Naive thymus-derived CD4-positive, alpha-beta T cell (primary cell): Measurements from ENCODE around the gene XAGE2. TPM values are rescaled to one million over a fixed set of nuclear protein-coding genes. Genes with fewer than 3 reads are reported as not detected.

Experiments
- ATAC-seq: fragments of 150-1000 bp; cut with Tn5 transposase; 2 replicates; pipeline ENCODE4 v1.10.0; 2021; ENCODE audit warnings: mild to moderate bottlenecking, moderate library complexity
- CTCF ChIA-PET: fragments of 350-600 bp; sonication (Branson Sonifier 250); formaldehyde crosslinking; loops from one replicate; lab custom pipeline; 2021; ENCODE audit warnings: antibody characterized with exemption; lab: Charles Lee
- POLR2A ChIA-PET: fragments of 350-600 bp; sonication (Branson Sonifier 250); formaldehyde crosslinking; loops from one replicate; lab custom pipeline; 2021; ENCODE audit warnings: antibody characterized with exemption, inconsistent platforms; lab: Charles Lee
- DNase-seq, 9 donors: peaks; one replicate each; pipeline versions ENCODE4 v3.0.0 to v3.0.0-alpha.2; 2020 to 2022; ENCODE audit warnings: mixed read lengths in 1 of 9
- H3K27ac ChIP-seq: one replicate; pipeline ENCODE4 v1.7.0; 2013; ENCODE audit warnings: mild to moderate bottlenecking, low read depth, low read length, moderate library complexity
- H3K27me3 ChIP-seq, 2 donors: one replicate each; pipeline ENCODE4 v1.7.0; 2013; ENCODE audit warnings: low read length in 2 of 2, mild to moderate bottlenecking in 2 of 2, moderate library complexity in 2 of 2; ENCODE audit not compliant: control insufficient read depth in 2 of 2, insufficient read depth in 2 of 2
- H3K36me3 ChIP-seq, 3 experiments: 1 replicate in 2 of 3; 2 replicates in 1 of 3; pipeline ENCODE4 v1.7.0; 2013; ENCODE audit warnings: low read length in 3 of 3, mild to moderate bottlenecking in 3 of 3, moderate library complexity in 1 of 3; ENCODE audit not compliant: insufficient read depth in 3 of 3, control insufficient read depth in 2 of 3
- H3K4me1 ChIP-seq, 2 donors: one replicate each; pipeline ENCODE4 v1.7.0; 2013; ENCODE audit warnings: low read length in 2 of 2, mild to moderate bottlenecking in 2 of 2, moderate library complexity in 1 of 2; ENCODE audit not compliant: control insufficient read depth in 2 of 2, insufficient read depth in 2 of 2
- H3K4me3 ChIP-seq: 2 replicates; pipeline ENCODE4 v1.7.0; 2013; ENCODE audit warnings: mild to moderate bottlenecking, low read length
- H3K9me3 ChIP-seq, 3 experiments: 1 replicate in 2 of 3; 2 replicates in 1 of 3; pipeline ENCODE4 v1.7.0; 2013; ENCODE audit warnings: low read length in 3 of 3; ENCODE audit not compliant: control insufficient read depth in 2 of 3
- H3K27ac Mint-ChIP-seq, 9 donors: one replicate each; pipeline ENCODE4 v1.8.0; 2020 to 2022; ENCODE audit warnings: mixed read lengths in 9 of 9, mild to moderate bottlenecking in 8 of 9, moderate library complexity in 5 of 9, inconsistent platforms in 2 of 9
- H3K27me3 Mint-ChIP-seq, 5 donors: one replicate each; pipeline ENCODE4 v1.8.0; 2021 to 2022; ENCODE audit warnings: mixed read lengths in 5 of 5, mild to moderate bottlenecking in 1 of 5
- H3K36me3 Mint-ChIP-seq, 5 donors: one replicate each; pipeline ENCODE4 v1.8.0; 2020 to 2022; ENCODE audit warnings: mixed read lengths in 5 of 5, mild to moderate bottlenecking in 3 of 5, inconsistent platforms in 1 of 5
- H3K4me1 Mint-ChIP-seq, 7 donors: one replicate each; pipeline ENCODE4 v1.8.0; 2020 to 2022; ENCODE audit warnings: mixed read lengths in 7 of 7, mild to moderate bottlenecking in 3 of 7, inconsistent platforms in 1 of 7
- H3K4me3 Mint-ChIP-seq, 10 donors: one replicate each; pipeline ENCODE4 v1.8.0; 2020 to 2022; ENCODE audit warnings: mild to moderate bottlenecking in 10 of 10, mixed read lengths in 10 of 10, moderate library complexity in 6 of 10, inconsistent platforms in 2 of 10
- H3K9me3 Mint-ChIP-seq, 11 donors: one replicate each; pipeline ENCODE4 v1.8.0; 2020 to 2022; ENCODE audit warnings: mixed read lengths in 11 of 11, mild to moderate bottlenecking in 4 of 11, inconsistent platforms in 1 of 11, moderate library complexity in 1 of 11
- intact Hi-C, 2 donors: fragments of 100-400 bp; cut with micrococcal nuclease; formaldehyde crosslinking; loops; one replicate each; pipeline ENCODE4 v1.15.1; 2023
- polyA plus RNA-seq, 2 donors: library from polyadenylated mRNA; unstranded; fragments of 300-500 nt; fragmentation: Illumina TruSeq; gene quantifications; one replicate each; pipeline ENCODE4 v1.2.3, GENCODE V29; 2021
- total RNA-seq, 6 experiments: library from RNA in 5 of 6; stranded (reverse) in 5 of 6; gene quantifications; 1 replicate in 5 of 6; 2 replicates in 1 of 6; pipeline ENCODE4 v1.2.3 and lab custom pipeline; 2021 to 2026

The XAGE2 gene
- total and polyA plus RNA-seq, 7 experiments from 2014 or later: not detected

GRCh38 chrX:52378870-52379269, 10.0 kb downstream of the XAGE2 start:
- CTCF ChIA-PET: no interaction called here
- Histone ChIP-seq H3K36me3 (no peaks in the 10 kb centered on the region), H3K27ac (no peak overlapping the region), H3K4me1 (no peaks in the 10 kb centered on the region), H3K9me3 (no peaks in the 10 kb centered on the region), H3K27me3 (no peaks in the 10 kb centered on the region), H3K4me3 (no peak overlapping the region)
- H3K27ac Mint-ChIP-seq: no peak overlapping the region
- ATAC-seq: no peak
- POLR2A ChIA-PET: no interaction called here
- intact Hi-C loops: no loop called here
- no peak overlapping the region for H3K4me3 Mint-ChIP-seq
- H3K27me3 Mint-ChIP-seq: peaks cover 0 to 15% (median 6%) of the 10 kb centered on the region in 5 donors
- no peak for DNase-seq
- H3K36me3 Mint-ChIP-seq: no peaks in the 10 kb centered on the region
- H3K9me3 Mint-ChIP-seq: peaks cover 0 to 3% (median 0%) of the 10 kb centered on the region in 11 donors
- H3K4me1 Mint-ChIP-seq: no peaks in the 10 kb centered on the region

- ChIA-PET POLR2A (no interaction called here), CTCF (no interaction called here)
- Mint-ChIP-seq H3K9me3 (peaks cover 0 to 3% (median 0%) of the 10 kb centered on the region in 11 donors), H3K4me3 (no peak overlapping the region), H3K27ac (no peak overlapping the region), H3K27me3 (peaks cover 0 to 15% (median 6%) of the 10 kb centered on the region in 5 donors), H3K36me3 (no peaks in the 10 kb centered on the region), H3K4me1 (no peaks in the 10 kb centered on the region)
- no peak overlapping the region for H3K4me3 ChIP-seq
- H3K4me1 ChIP-seq: no peaks in the 10 kb centered on the region
- no peak overlapping the region for H3K27ac ChIP-seq
- no peaks in the 10 kb centered on the region for H3K36me3 ChIP-seq
- no peaks in the 10 kb centered on the region for H3K27me3 ChIP-seq
- DNase-seq (no peak), ATAC-seq (no peak)
- H3K9me3 ChIP-seq: no peaks in the 10 kb centered on the region
- intact Hi-C loops: no loop called here
Measured at GRCh38 chrX:52380993-52381392, 12.2 kb downstream of the XAGE2 start.

- H3K4me1 ChIP-seq: no peaks in the 10 kb centered on the region
- ChIA-PET POLR2A (no interaction called here), CTCF (no interaction called here)
- Mint-ChIP-seq H3K27me3 (no peaks in the 10 kb centered on the region), H3K36me3 (no peaks in the 10 kb centered on the region), H3K4me3 (peak overlapping the region in 1 of 10 donors; percentile 18), H3K27ac (no peak overlapping the region), H3K4me1 (no peaks in the 10 kb centered on the region), H3K9me3 (no peaks in the 10 kb centered on the region)
- H3K36me3 ChIP-seq: no peaks in the 10 kb centered on the region
- no peak overlapping the region for H3K4me3 ChIP-seq
- intact Hi-C loops: no loop called here
- no peaks in the 10 kb centered on the region for H3K9me3 ChIP-seq
- H3K27ac ChIP-seq: no peak overlapping the region
- ATAC-seq (no peak), DNase-seq (no peak)
- no peaks in the 10 kb centered on the region for H3K27me3 ChIP-seq
Measured at GRCh38 chrX:52410439-52411394, 41.9 kb downstream of the XAGE2 start.

DNA sequence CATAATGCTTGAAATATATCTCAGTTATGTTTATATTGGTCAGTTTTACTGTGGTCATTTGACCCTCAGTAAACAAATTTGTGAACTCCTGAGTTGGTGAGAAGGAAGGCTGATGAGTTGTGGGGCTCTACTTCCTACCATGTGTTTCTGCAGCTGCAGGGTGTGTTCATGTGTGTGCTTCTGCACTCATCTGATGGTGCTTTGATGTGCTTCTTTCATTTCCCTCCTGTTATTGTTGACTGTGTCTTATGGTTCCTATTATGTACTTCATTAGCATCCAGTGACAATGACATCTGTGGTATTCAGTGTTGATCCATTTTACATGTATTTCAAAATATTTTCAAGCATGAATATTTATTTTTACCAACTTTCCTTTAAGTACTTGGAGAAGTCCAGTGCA, 46.5 kb downstream of the XAGE2 start:
- H3K9me3 ChIP-seq: no peaks in the 10 kb centered on the region
- peaks cover 0 to 2% (median 0%) of the 10 kb centered on the region in 11 donors for H3K9me3 Mint-ChIP-seq
- CTCF ChIA-PET: no interaction called here
- no peak overlapping the region for H3K4me3 Mint-ChIP-seq
- H3K27me3 ChIP-seq: no peaks in the 10 kb centered on the region
- no peak overlapping the region for H3K27ac ChIP-seq
- POLR2A ChIA-PET: no interaction called here
- ATAC-seq: no peak
- H3K4me1 ChIP-seq: no peaks in the 10 kb centered on the region
- H3K27ac Mint-ChIP-seq: no peak overlapping the region
- H3K4me1 Mint-ChIP-seq: peaks cover 0 to 1% (median 0%) of the 10 kb centered on the region in 7 donors
- intact Hi-C loops: no loop called here
- no peaks in the 10 kb centered on the region for H3K36me3 Mint-ChIP-seq
- peaks cover 0 to 8% (median 0%) of the 10 kb centered on the region in 5 donors for H3K27me3 Mint-ChIP-seq
- no peaks in the 10 kb centered on the region for H3K36me3 ChIP-seq
- DNase-seq: no peak
- H3K4me3 ChIP-seq: no peak overlapping the region

GRCh38 chrX:52416816-52417215, 48.0 kb downstream of the XAGE2 start:
- intact Hi-C loops: no loop called here
- no peaks in the 10 kb centered on the region for H3K4me1 ChIP-seq
- peaks cover 0 to 8% (median 0%) of the 10 kb centered on the region in 5 donors for H3K27me3 Mint-ChIP-seq
- no peak overlapping the region for H3K27ac Mint-ChIP-seq
- peaks cover 0 to 2% (median 0%) of the 10 kb centered on the region in 11 donors for H3K9me3 Mint-ChIP-seq
- CTCF ChIA-PET: no interaction called here
- H3K36me3 Mint-ChIP-seq: no peaks in the 10 kb centered on the region
- DNase-seq (no peak), ATAC-seq (no peak)
- no peak overlapping the region for H3K27ac ChIP-seq
- H3K4me3 ChIP-seq: no peak overlapping the region
- POLR2A ChIA-PET: no interaction called here
- H3K27me3 ChIP-seq: no peaks in the 10 kb centered on the region
- no peaks in the 10 kb centered on the region for H3K9me3 ChIP-seq
- no peaks in the 10 kb centered on the region for H3K36me3 ChIP-seq
- H3K4me3 Mint-ChIP-seq: no peak overlapping the region
- peaks cover 0 to 1% (median 0%) of the 10 kb centered on the region in 7 donors for H3K4me1 Mint-ChIP-seq

GRCh38 chrX:52420824-52421443, 52.1 kb downstream of the XAGE2 start:
- Mint-ChIP-seq H3K9me3 (peaks cover 0 to 2% (median 0%) of the 10 kb centered on the region in 11 donors), H3K36me3 (no peaks in the 10 kb centered on the region), H3K27me3 (peaks cover 0 to 7% (median 0%) of the 10 kb centered on the region in 5 donors), H3K4me1 (peaks cover 0 to 1% (median 0%) of the 10 kb centered on the region in 7 donors), H3K27ac (no peak overlapping the region), H3K4me3 (no peak overlapping the region)
- H3K36me3 ChIP-seq: no peaks in the 10 kb centered on the region
- no peak overlapping the region for H3K27ac ChIP-seq
- no peak overlapping the region for H3K4me3 ChIP-seq
- ChIA-PET POLR2A (no interaction called here), CTCF (no interaction called here)
- no peaks in the 10 kb centered on the region for H3K4me1 ChIP-seq
- ATAC-seq (no peak), DNase-seq (no peak)
- intact Hi-C loops: no loop called here
- no peaks in the 10 kb centered on the region for H3K27me3 ChIP-seq
- H3K9me3 ChIP-seq: no peaks in the 10 kb centered on the region
